Ectodermal cell (in vitro differentiated cells): ENCODE measurements around the gene NAALADL1.

ENCODE experiments used
- H3K27ac ChIP-seq: 2 replicates; pipeline ENCODE4 v1.7.0; 2013; ENCODE audit warnings: mild to moderate bottlenecking, low read depth, low read length; ENCODE audit not compliant: insufficient read depth, poor library complexity, severe bottlenecking
- H3K27me3 ChIP-seq: 2 replicates; pipeline ENCODE4 v1.7.0; 2013; ENCODE audit warnings: mild to moderate bottlenecking, low read length; ENCODE audit not compliant: insufficient read depth, control insufficient read depth, poor library complexity, severe bottlenecking
- H3K36me3 ChIP-seq: one replicate; pipeline ENCODE4 v1.7.0; 2013; ENCODE audit warnings: low read length; ENCODE audit not compliant: control insufficient read depth, insufficient read depth
- H3K4me1 ChIP-seq: one replicate; pipeline ENCODE4 v1.7.0; 2013; ENCODE audit warnings: low read length; ENCODE audit not compliant: control insufficient read depth, insufficient read depth
- H3K4me3 ChIP-seq: 2 replicates; pipeline ENCODE4 v1.7.0; 2013; ENCODE audit warnings: low read depth, low read length, control low read depth; ENCODE audit not compliant: insufficient read depth
- H3K9me3 ChIP-seq: 2 replicates; pipeline ENCODE4 v1.7.0; 2013; ENCODE audit warnings: mild to moderate bottlenecking, low read length, moderate library complexity; ENCODE audit not compliant: control insufficient read depth
- WGBS, 2 experiments: methylation state at CpG; one replicate each; pipeline ENCODE4 v1.1.7; 2013; ENCODE audit warnings: missing lambda C conversion rate in 2 of 2; 5-methylcytosine and 5-hydroxymethylcytosine counted together

Gene NAALADL1

DNA sequence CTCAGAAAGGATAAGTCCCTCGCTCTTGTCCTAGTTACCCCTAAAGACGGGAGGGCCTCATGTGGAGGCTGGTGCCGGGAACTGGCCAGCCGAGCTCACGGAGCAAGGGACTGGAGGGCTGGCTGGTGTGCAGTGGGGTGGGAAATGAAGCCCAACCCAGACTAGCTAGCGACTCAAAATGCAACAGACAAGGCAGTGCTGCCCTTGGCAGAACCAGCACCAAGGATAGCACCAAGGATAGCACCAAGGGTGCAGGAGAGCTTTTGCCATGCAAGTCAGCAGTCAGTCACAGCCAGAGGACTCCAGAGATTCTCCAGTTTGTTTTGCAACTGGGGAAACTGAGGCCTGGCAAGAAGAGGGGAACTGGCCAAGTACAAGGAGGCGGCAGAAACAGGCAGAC, 55.1 kb downstream of the NAALADL1 start:
- Histone ChIP-seq H3K36me3 (no peaks in the 10 kb centered on the region), H3K27me3 (no peaks in the 10 kb centered on the region), H3K4me3 (no peak overlapping the region), H3K4me1 (no peaks in the 10 kb centered on the region), H3K9me3 (no peaks in the 10 kb centered on the region), H3K27ac (no peak overlapping the region)
- WGBS, 2 experiments = 65 to 69% methylated on average over 7 of the region's 7 CpGs

DNA sequence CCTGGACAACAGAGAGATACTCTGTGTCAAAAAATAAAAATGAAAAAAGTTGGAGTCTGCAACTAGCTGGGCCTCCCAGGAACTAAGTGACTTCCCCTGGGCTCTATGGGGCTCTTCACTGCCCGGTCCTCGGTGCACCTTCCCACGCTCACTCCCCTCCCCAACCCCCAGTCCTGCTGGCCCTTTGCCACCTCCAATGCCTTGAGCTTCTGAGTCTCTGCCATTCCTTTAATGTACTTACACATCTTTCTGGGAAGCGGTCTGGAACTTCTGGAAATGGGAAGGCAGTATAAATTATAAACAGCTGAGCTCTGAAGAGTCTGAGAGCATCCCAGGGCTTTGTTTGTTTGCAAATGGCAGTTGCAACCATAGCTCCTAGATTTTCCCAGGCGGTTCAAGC, 55.6 kb downstream of the NAALADL1 start:
- no peaks in the 10 kb centered on the region for H3K4me1 ChIP-seq
- no peak overlapping the region for H3K4me3 ChIP-seq
- H3K36me3 ChIP-seq = no peaks in the 10 kb centered on the region
- 88 to 89% methylated on average over 5 of the region's 5 CpGs for WGBS, 2 experiments
- no peak overlapping the region for H3K27ac ChIP-seq
- no peaks in the 10 kb centered on the region for H3K27me3 ChIP-seq
- H3K9me3 ChIP-seq = no peaks in the 10 kb centered on the region

DNA sequence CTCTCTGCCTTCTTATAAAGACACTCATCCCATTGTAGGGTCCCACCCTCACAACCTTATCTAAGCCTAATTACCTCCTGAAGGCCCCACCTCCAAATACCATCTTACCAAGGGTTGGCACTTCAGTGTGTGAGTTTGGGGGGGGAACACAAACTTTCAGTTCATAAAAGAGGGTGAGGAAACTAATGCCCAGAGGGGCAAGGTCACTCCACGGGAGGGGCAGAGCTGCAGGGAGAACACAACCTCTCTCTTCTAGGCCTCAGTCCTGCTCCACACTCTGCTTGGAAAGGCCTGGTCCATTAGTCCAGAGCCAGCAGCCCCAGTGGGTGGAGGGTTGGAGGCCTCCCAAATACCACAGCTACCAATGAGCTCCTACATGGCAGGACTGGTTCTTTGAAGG, 58.9 kb downstream of the NAALADL1 start:
- H3K36me3 ChIP-seq = no peaks in the 10 kb centered on the region
- H3K4me3 ChIP-seq = no peak overlapping the region
- H3K4me1 ChIP-seq = no peaks in the 10 kb centered on the region
- H3K9me3 ChIP-seq = no peaks in the 10 kb centered on the region
- 89 to 95% methylated on average over 1 of the region's 1 CpG for WGBS, 2 experiments
- no peak overlapping the region for H3K27ac ChIP-seq
- H3K27me3 ChIP-seq = no peaks in the 10 kb centered on the region

DNA sequence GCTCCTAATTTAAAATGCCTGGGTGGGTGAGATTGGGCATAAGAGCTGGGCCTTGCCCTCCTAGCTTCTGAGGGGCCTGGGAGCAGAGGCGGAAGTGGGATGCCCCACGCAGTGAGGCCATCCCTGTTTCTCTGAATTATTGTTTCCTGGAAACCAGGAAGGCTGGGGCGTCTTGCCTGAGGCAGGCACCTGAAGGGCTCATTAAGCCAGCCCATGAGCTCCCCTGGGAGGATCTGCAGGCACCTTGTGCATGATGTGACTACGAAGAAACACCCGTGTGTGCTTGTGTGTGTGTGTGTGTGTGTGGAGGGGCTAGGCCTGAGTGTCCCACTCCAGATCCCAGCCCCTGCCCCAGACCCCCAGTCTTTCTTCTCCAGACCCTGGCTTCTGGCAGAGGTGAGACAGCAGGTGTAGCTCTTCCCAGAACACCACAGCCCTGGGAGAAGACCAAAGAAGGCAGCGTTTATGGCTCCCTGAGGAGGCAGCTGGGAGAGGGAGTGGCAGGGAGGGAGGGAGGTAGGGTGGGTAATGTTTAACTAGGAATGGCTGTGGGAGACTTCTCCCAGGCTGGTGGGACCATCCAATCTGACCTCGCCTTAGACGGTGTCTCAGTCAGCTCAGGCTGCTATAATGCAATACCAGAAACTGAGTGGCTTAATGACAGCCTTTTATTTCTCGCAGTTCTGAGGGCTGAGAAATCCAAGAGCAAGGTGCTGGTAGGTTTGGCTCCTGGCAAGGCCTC, 59.5 kb downstream of the NAALADL1 start:
- no peak overlapping the region for H3K4me3 ChIP-seq
- H3K36me3 ChIP-seq = no peaks in the 10 kb centered on the region
- H3K9me3 ChIP-seq = no peaks in the 10 kb centered on the region
- no peaks in the 10 kb centered on the region for H3K4me1 ChIP-seq
- no peaks in the 10 kb centered on the region for H3K27me3 ChIP-seq
- WGBS, 2 experiments = 86 to 88% methylated on average over 9 of the region's 9 CpGs
- H3K27ac ChIP-seq = no peak overlapping the region

DNA sequence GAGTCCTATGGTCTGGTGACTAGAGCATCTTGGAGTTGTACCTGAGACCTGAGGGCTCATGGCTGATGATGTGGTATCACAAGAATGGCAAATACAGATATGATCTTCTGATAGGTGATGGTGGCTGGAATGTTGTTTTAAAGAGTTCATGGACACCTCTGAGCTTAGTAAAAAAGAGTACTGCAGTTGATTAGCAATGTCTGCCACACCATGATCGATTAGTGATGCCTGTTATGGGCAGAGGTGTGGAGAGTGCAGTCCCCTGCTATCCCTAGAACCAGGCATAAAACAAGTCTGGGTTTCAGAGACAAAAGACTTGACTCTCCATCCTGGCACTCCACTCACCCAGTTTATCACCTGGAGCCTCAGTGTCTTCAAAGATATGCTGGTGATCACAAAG, 60.2 kb downstream of the NAALADL1 start:
- Histone ChIP-seq H3K4me1 (no peaks in the 10 kb centered on the region), H3K9me3 (no peaks in the 10 kb centered on the region), H3K4me3 (no peak overlapping the region), H3K27ac (no peak overlapping the region), H3K27me3 (no peaks in the 10 kb centered on the region), H3K36me3 (no peaks in the 10 kb centered on the region)
- whole genome bisulfite sequencing, 2 experiments = 91 to 94% methylated on average over 1 of the region's 1 CpG

DNA sequence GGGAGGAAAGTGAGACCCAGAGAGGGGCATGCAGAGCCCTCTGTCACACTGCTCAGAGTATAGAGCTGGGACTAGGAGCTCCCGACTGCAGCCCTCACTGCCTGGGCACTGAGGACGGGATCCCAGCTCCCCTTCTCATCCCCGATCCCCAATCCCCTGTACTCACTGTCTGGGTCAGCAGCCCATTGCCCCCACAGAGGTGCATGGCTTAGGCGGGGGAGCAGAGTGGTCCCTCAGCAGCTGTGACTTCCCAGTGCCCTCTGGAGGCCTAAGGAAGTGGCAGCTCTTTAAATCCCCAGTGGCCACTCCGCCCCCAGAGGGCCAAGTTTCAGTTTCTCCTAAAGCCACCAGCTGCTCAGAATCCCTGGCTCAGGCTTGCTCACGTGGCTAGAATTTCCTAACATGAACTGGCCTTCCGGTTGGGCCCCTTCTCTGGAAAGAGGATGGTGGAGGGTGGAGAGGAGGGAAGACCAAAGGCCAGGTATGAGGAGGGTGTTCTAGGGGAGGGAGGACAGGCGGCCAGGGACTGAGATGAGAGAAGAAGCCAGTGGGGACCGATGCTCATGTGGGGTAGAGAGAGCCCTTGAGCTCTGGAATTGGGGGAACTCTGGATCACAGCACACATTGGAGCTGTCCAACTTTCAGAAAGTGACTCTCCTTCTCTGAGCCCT, 61.5 kb downstream of the NAALADL1 start, which contains the start of gene BATF2:
Gene BATF2, minus strand, starts transcription at position 262 of the 671 bp plus-strand sequence. Its CDS starts 57 bp downstream, at position 205.
- H3K9me3 ChIP-seq = no peaks in the 10 kb centered on the region
- H3K27ac ChIP-seq = no peak within 1 kb of the TSS
- H3K36me3 ChIP-seq = no peaks in the 10 kb centered on the region
- 31% methylated on average over 9 of the region's 9 CpGs for WGBS, 2 experiments
- H3K4me3 ChIP-seq = no peak within 1 kb of the TSS
- no peaks in the 10 kb centered on the region for H3K4me1 ChIP-seq
- no peaks in the 10 kb centered on the region for H3K27me3 ChIP-seq

DNA sequence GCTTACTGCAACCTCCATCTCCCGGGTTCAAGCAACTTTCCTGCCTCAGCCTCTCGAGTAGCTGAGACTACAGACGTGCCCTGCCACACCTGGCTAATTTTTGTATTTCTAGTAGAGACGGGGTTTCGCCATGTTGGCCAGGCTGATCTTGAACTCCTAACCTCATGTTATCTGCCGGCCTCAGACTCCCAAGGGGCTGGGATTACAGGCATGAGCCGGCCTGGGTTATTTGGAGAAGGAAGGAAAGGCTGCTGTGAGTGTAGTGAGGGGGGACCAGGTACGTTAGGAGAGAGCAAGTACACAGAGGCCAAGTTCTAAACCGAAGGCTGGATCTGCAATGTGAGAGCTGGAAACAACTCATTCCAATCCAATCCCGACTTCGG, 62.0 kb downstream of the NAALADL1 start:
- no peaks in the 10 kb centered on the region for H3K9me3 ChIP-seq
- no peaks in the 10 kb centered on the region for H3K4me1 ChIP-seq
- no peaks in the 10 kb centered on the region for H3K36me3 ChIP-seq
- H3K27ac ChIP-seq = no peak overlapping the region
- no peak overlapping the region for H3K4me3 ChIP-seq
- no peaks in the 10 kb centered on the region for H3K27me3 ChIP-seq
- 79 to 82% methylated on average over 11 of the region's 11 CpGs for WGBS, 2 experiments
